Epithelial cell of alveolus of lung (primary cell): ENCODE measurements around the gene LRRIQ4. TPM values are rescaled to one million over a fixed set of nuclear protein-coding genes. Genes with fewer than 3 reads are reported as not detected.

Experiments used
- total RNA-seq: library from RNA; depleted of rRNA; stranded (reverse); fragments of >200 nt; gene quantifications from 2 replicates; pipeline ENCODE4 v1.2.1, GENCODE V29; 2015

The LRRIQ4 gene
- total RNA-seq: not detected in 2 replicates

GRCh38 chr3:169812332-169813235 lies at the start of gene LRRIQ4, which contains the start of gene LRRC34:
LRRIQ4 (plus strand) TSS chr3:169812870; CDS start chr3:169821922, 9,052 bp downstream.
LRRC34 (minus strand) TSS chr3:169812904; CDS start chr3:169812548, 356 bp downstream.

DNA sequence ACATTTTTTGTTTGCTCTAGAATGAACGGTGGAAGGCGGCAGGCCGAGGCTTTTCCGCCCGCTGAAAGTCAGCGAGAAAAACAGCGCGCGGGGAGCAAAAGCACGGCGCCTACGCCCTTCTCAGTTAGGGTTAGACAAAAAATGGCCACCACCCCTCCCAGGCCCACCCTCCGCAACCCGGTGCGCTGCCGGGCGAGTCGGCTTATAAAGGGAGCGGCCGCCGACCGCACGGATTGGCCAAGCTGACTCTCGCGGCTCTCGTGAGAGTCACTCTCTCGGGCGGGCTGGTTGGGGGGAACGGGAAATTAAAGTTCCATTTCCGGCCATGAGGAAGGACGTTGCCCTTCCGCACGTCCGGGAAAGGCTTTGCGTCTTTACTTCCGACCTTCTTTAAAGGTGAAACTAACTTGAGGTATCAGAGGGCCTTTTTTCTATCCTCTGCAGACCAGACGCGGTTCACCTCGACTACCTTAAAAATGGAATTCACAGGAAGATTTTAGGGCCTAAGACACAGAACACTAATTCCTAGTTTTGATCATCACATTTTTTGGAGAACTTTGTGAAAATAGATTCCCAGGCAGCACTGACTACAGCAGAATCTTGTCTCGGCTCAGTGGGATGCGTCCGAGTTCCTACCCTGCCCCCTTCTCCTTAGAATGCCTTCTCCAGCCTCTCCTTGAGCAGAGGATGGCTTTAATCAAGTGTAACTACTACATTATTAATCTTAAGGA lies 47.6 kb upstream of the LRRIQ4 start, which contains the start of gene TERC:
Gene TERC, minus strand, starts transcription at position 179 of the 731 bp plus-strand sequence.

GRCh38 chr3:169769287-169770181 lies 43.1 kb upstream of the LRRIQ4 start, which contains the start of gene ACTRT3:
ACTRT3 (minus strand) TSS chr3:169769561; CDS start chr3:169769520, 41 bp downstream.

DNA sequence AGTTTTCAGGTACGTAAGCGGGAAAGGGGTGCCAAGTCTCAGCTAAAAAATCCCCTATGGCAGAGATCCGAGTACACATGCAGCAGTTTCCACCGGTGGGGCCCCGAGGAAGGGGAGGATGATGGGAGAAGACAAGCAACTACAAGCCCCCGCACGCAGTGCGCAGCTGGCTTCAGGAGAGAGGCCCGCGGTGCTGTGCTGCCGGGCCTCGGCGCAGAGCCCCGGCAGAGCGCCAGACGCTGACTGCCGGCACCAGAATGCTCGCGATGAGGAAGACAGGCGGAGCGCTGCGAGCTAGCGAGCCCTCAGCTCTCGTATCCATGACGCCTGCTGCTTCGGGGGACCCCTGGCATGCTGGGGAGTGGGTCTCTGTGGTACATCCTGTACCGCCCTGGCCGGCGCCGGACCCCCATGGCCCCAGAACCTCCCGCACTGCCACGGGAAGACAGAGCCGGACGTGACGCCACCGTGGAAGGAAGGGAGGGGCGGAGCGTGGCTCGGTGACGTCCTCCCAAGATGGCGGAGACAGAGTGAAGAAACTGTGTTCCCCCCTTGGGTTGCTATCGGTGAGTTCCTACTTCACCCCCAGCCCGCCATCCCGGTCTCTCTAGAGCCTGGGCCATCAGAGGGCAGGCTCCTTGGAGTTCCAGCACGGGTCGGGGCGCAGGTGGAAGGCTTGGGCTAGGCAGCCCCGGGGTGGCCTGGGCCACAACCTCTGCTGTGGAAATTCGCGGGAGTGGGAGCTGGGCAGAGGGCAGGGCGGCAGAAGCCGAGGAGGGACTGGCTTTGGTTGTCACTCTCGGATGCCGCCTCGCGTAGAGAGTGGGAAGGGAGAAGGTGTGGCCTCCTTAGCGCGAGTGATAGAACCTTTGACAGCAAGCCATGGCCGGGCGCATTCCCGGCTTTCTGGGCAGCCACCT lies 39.5 kb upstream of the LRRIQ4 start, which contains the start of gene MYNN:
Gene MYNN, plus strand, starts transcription at position 500 of the 920 bp plus-strand sequence. CDS start 900 bp downstream, outside the sequence.

GRCh38 chr3:169869484-169870220 lies 57.0 kb downstream of the LRRIQ4 start, which contains the start of gene LRRC31:
LRRC31 (minus strand) TSS chr3:169869935; CDS start chr3:169869807, 128 bp downstream.

Other genes starting within 250 kb of the LRRIQ4 start
- gene MECOM, start 149.2 kb upstream of the LRRIQ4 start, total RNA-seq: 11.6 and 23.5 TPM in 2 replicates
- 234 and 424 TPM in 2 replicates for gene TERC, start 47.8 kb upstream of the LRRIQ4 start, total RNA-seq
- gene ACTRT3, start 43.3 kb upstream of the LRRIQ4 start, total RNA-seq: 3.7 and 3.9 TPM in 2 replicates
- gene MYNN, start 39.5 kb upstream of the LRRIQ4 start, total RNA-seq: 13.3 and 17.2 TPM in 2 replicates
- 1.9 and 2.9 TPM in 2 replicates for gene LRRC34, start within 50 bp of the LRRIQ4 start, total RNA-seq
- gene LRRC31, start 57.1 kb downstream of the LRRIQ4 start, total RNA-seq: not detected in 2 replicates
- not detected in 2 replicates for gene SAMD7, start 98.7 kb downstream of the LRRIQ4 start, total RNA-seq
- gene SEC62, start 153.9 kb downstream of the LRRIQ4 start, total RNA-seq: 23.4 and 29.1 TPM in 2 replicates
- gene GPR160, start 225.1 kb downstream of the LRRIQ4 start, total RNA-seq: 0.39 TPM in 1 of 2 replicates, not detected in the other